Panc1 (cell line): Measurements from ENCODE around the gene CCL22. TPM values are rescaled to one million over a fixed set of nuclear protein-coding genes. Genes with fewer than 3 reads are reported as not detected.

Experiments
- ATAC-seq: fragments of 200-7000 bp; cut with Tn5 transposase; 2 replicates; pipeline ENCODE4 v1.9.1; 2020; ENCODE audit warnings: mild to moderate bottlenecking, moderate library complexity
- BruUV-seq: library from RNA; stranded (reverse); fragments of 400-500 nt; replicated peaks from 2 replicates; lab custom pipeline; 2021; lab: Mats Ljungman, UMichigan
- CTCF ChIA-PET: fragments of 300-600 bp; sonication (Branson Sonifier 250); formaldehyde crosslinking; loops from one replicate; lab custom pipeline; 2022; ENCODE audit warnings: antibody characterized with exemption; lab: Charles Lee
- POLR2A ChIA-PET: fragments of 300-600 bp; sonication (Branson Sonifier 250); formaldehyde crosslinking; loops from one replicate; lab custom pipeline; 2022; ENCODE audit warnings: antibody characterized with exemption; lab: Charles Lee
- DNase-seq: peaks from one replicate; pipeline ENCODE4 v3.0.0-alpha.2; 2010; ENCODE audit warnings: low read depth, low spot score
- H3K27ac ChIP-seq: 2 replicates; pipeline ENCODE4 v1.5.1; 2011; ENCODE audit warnings: mild to moderate bottlenecking, low read length, inconsistent platforms
- H3K27me3 ChIP-seq: fragments of 200-500 bp; sonication (Bioruptor generic); 2 replicates; pipeline ENCODE4 v1.6.0; 2014; ENCODE audit warnings: low read length, inconsistent platforms; ENCODE audit not compliant: control insufficient read depth, insufficient read depth
- H3K36me3 ChIP-seq: fragments of 200-500 bp; sonication (Bioruptor generic); 2 replicates; pipeline ENCODE4 v1.5.1; 2014; ENCODE audit warnings: inconsistent platforms, mild to moderate bottlenecking, low read length, moderate library complexity; ENCODE audit not compliant: control insufficient read depth, insufficient read depth
- H3K4me1 ChIP-seq: 2 replicates; pipeline ENCODE4 v1.5.1; 2011; ENCODE audit warnings: inconsistent platforms, mild to moderate bottlenecking, low read length, moderate library complexity; ENCODE audit not compliant: control insufficient read depth, insufficient read depth
- H3K4me3 ChIP-seq, 2 experiments: 2 replicates each; pipeline ENCODE4 v1.5.1; 2011 to 2012; ENCODE audit warnings: low read depth in 2 of 2, low read length in 2 of 2, mild to moderate bottlenecking in 2 of 2, inconsistent platforms in 1 of 2, moderate library complexity in 1 of 2
- H3K9me3 ChIP-seq: fragments of 200-500 bp; sonication (Bioruptor generic); 2 replicates; pipeline ENCODE4 v1.5.1; 2014; ENCODE audit warnings: low read depth, mild to moderate bottlenecking, inconsistent platforms, low read length, moderate library complexity; ENCODE audit not compliant: control insufficient read depth, insufficient read depth
- CTCF ChIP-seq: fragments of 450-650 bp; IDR thresholded peaks from 2 replicates; pipeline ENCODE4 v1.5.1; 2017; ENCODE audit warnings: mild to moderate bottlenecking
- POLR2AphosphoS5 ChIP-seq: IDR thresholded peaks from 2 replicates; pipeline ENCODE4 v1.6.1; 2012; ENCODE audit warnings: mild to moderate bottlenecking, low read depth, low read length, moderate library complexity
- REST ChIP-seq, 2 experiments: IDR thresholded peaks; 2 replicates each; pipeline ENCODE4 v1.6.1; 2011 to 2012; ENCODE audit warnings: low read depth in 2 of 2, control low read depth in 1 of 2, low read length in 1 of 2, mild to moderate bottlenecking in 1 of 2, moderate library complexity in 1 of 2; ENCODE audit not compliant: insufficient read depth in 1 of 2
- SIN3A ChIP-seq: IDR thresholded peaks from 2 replicates; pipeline ENCODE4 v1.6.1; 2012; ENCODE audit warnings: low read depth, mild to moderate bottlenecking, low read length, moderate library complexity, borderline replicate concordance; ENCODE audit not compliant: insufficient read depth
- TCF7L2 ChIP-seq: IDR thresholded peaks from 2 replicates; pipeline ENCODE4 v1.6.1; 2011; ENCODE audit warnings: mild to moderate bottlenecking, low read depth, low read length, inconsistent platforms
- in situ Hi-C: cut with HindIII; loops from 2 replicates; pipeline ENCODE4 v1.10.0; 2016; ENCODE audit warnings: low sequenced_read_pairs, low pct_unique_long_range_greater_than_20kb
- intact Hi-C: fragments of 100-400 bp; cut with micrococcal nuclease; formaldehyde crosslinking; loops from one replicate; pipeline ENCODE4 v1.10.0; 2022; ENCODE audit not compliant: unreplicated experiment
- total RNA-seq: library from RNA; stranded (reverse); gene quantifications from one replicate; pipeline ENCODE4 v1.2.1, GENCODE V29; 2021; ENCODE audit not compliant: unreplicated experiment

CCL22 gene
- total RNA-seq, 1 experiment from 2014 or later = 0.39 TPM

GRCh38 chr16:57324749-57325148 is 33.8 kb upstream of the CCL22 start:
- ATAC-seq (no peak), DNase-seq (no peak)
- no peaks in the 10 kb centered on the region for H3K36me3 ChIP-seq
- in situ Hi-C loops (no loop called here), intact Hi-C loops (no loop called here)
- CTCF ChIA-PET = no interaction called here
- POLR2A ChIA-PET = no interaction called here
- no peak for TF ChIP-seq SIN3A
- no peak overlapping the region for H3K4me3 ChIP-seq
- no peaks in the 10 kb centered on the region for H3K4me1 ChIP-seq
- no TSS peak for BruUV-seq
- H3K9me3 ChIP-seq = no peaks in the 10 kb centered on the region
- H3K27me3 ChIP-seq = no peaks in the 10 kb centered on the region
- no peak overlapping the region for H3K27ac ChIP-seq

- in situ Hi-C loops (no loop called here), intact Hi-C loops (no loop called here)
- POLR2A ChIA-PET = no interaction called here
- TF ChIP-seq POLR2AphosphoS5 (no peak), TCF7L2 (no peak), REST (IDR thresholded peaks at IDR 0.05; ENCODE audit: insufficient read depth in 1 of 2, low read depth in 2 of 2, low read length in 1 of 2) (no peak), CTCF (no peak), SIN3A (no peak)
- Histone ChIP-seq H3K4me3 (no peak overlapping the region), H3K27me3 (no peaks in the 10 kb centered on the region), H3K4me1 (no peaks in the 10 kb centered on the region), H3K9me3 (no peaks in the 10 kb centered on the region), H3K27ac (no peak overlapping the region), H3K36me3 (no peaks in the 10 kb centered on the region)
- CTCF ChIA-PET = no interaction called here
- BruUV-seq = no TSS peak
- ATAC-seq = peak; percentile 62; the same call in 1 of the 2 replicates
- no peak for DNase-seq
Measured at GRCh38 chr16:57325458-57325857, 33.1 kb upstream of the CCL22 start.

GRCh38 chr16:57329718-57330327 is 28.8 kb upstream of the CCL22 start:
- CTCF ChIA-PET = no interaction called here
- Histone ChIP-seq H3K27ac (no peak overlapping the region), H3K27me3 (no peaks in the 10 kb centered on the region), H3K4me3 (no peak overlapping the region), H3K36me3 (no peaks in the 10 kb centered on the region), H3K4me1 (no peaks in the 10 kb centered on the region), H3K9me3 (no peaks in the 10 kb centered on the region)
- POLR2A ChIA-PET = no interaction called here
- in situ Hi-C loops (no loop called here), intact Hi-C loops (no loop called here)
- TF ChIP-seq SIN3A (no peak), REST (IDR thresholded peaks at IDR 0.05; ENCODE audit: insufficient read depth in 1 of 2, low read depth in 2 of 2, low read length in 1 of 2) (no peak), POLR2AphosphoS5 (no peak), CTCF (no peak), TCF7L2 (no peak)
- BruUV-seq = no TSS peak
- no peak for ATAC-seq
- no peak for DNase-seq
